Bronchial epithelial cell (primary cell): ENCODE data around the gene CHST6. TPM values are rescaled to one million over a fixed set of nuclear protein-coding genes. Genes with fewer than 3 reads are reported as not detected.
A peak's percentile ranks its signal among the peaks of the same experiment; 100 is the strongest.

Experiments used
- DNase-seq: peaks from one replicate; pipeline ENCODE4 v3.0.0-alpha.2; 2010; ENCODE audit warnings: low read depth
- FAIRE-seq: peaks from 2 replicates; lab custom pipeline; 2011; peaks lifted over from hg19 to GRCh38; lab: Jason Lieb, UNC
- H3K27me3 ChIP-seq: 2 replicates; pipeline ENCODE4 v1.5.1; 2011; ENCODE audit warnings: low read length; ENCODE audit not compliant: control insufficient read depth, insufficient read depth
- H3K36me3 ChIP-seq: 2 replicates; pipeline ENCODE4 v1.5.1; 2011; ENCODE audit warnings: low read length; ENCODE audit not compliant: control insufficient read depth, insufficient read depth
- H3K4me3 ChIP-seq: 2 replicates; pipeline ENCODE4 v1.5.1; 2011; ENCODE audit warnings: mild to moderate bottlenecking, low read depth, low read length, control low read depth
- CTCF ChIP-seq: IDR thresholded peaks from 2 replicates; pipeline ENCODE4 v1.5.1; 2011; ENCODE audit warnings: mild to moderate bottlenecking, moderate library complexity, low read length, control low read depth, inconsistent platforms; ENCODE audit not compliant: insufficient read depth, severe bottlenecking
- total RNA-seq: library from RNA; depleted of rRNA; stranded (reverse); fragments of >200 nt; gene quantifications from 2 replicates; pipeline ENCODE4 v1.2.1, GENCODE V29; 2014

CHST6 gene
- total RNA-seq, 1 donor from 2014 or later, result 1.3 TPM

- no peak for FAIRE-seq
- Histone ChIP-seq H3K4me3 (no peak overlapping the region), H3K27me3 (no peaks in the 10 kb centered on the region), H3K36me3 (no peaks in the 10 kb centered on the region)
- TF ChIP-seq CTCF, result no peak
- DNase-seq, result no peak
Observed at GRCh38 chr16:75482434-75483205, 12.6 kb downstream of the CHST6 start.

- H3K27me3 ChIP-seq, result no peaks in the 10 kb centered on the region
- no peak overlapping the region for H3K4me3 ChIP-seq
- no peaks in the 10 kb centered on the region for H3K36me3 ChIP-seq
- FAIRE-seq (no peak), DNase-seq (no peak)
- TF ChIP-seq CTCF, result no peak
Observed at GRCh38 chr16:75481475-75481874, 13.8 kb downstream of the CHST6 start.

GRCh38 chr16:75479421-75479990, 15.7 kb downstream of the CHST6 start:
- Histone ChIP-seq H3K36me3 (no peaks in the 10 kb centered on the region), H3K4me3 (no peak overlapping the region), H3K27me3 (no peaks in the 10 kb centered on the region)
- no peak for TF ChIP-seq CTCF
- no peak for DNase-seq
- no peak for FAIRE-seq

GRCh38 chr16:75478480-75479345, 16.5 kb downstream of the CHST6 start:
- DNase-seq (no peak), FAIRE-seq (no peak)
- H3K36me3 ChIP-seq, result no peaks in the 10 kb centered on the region
- H3K4me3 ChIP-seq, result no peak overlapping the region
- no peak for TF ChIP-seq CTCF
- H3K27me3 ChIP-seq, result no peaks in the 10 kb centered on the region

- H3K36me3 ChIP-seq, result no peaks in the 10 kb centered on the region
- H3K27me3 ChIP-seq, result no peaks in the 10 kb centered on the region
- H3K4me3 ChIP-seq, result no peak overlapping the region
- FAIRE-seq (peak; percentile 60), DNase-seq (peak; percentile 26)
- TF ChIP-seq CTCF, result no peak
Observed at GRCh38 chr16:75477680-75478473, 17.4 kb downstream of the CHST6 start.
